Measurements from ENCODE around the gene DBNDD2.

GRCh38 chr20:45409521-45410272, 1.6 kb downstream of the DBNDD2 start:
- no peak for TF ChIP-seq POLR2A (IDR thresholded peaks at IDR 0.05; ENCODE audit: low read depth, low read length)
- TF ChIP-seq POLR2AphosphoS5 (IDR thresholded peaks at IDR 0.05; ENCODE audit: low read depth, low read length): no peak
- TF ChIP-seq TAF1 (IDR thresholded peaks at IDR 0.05; ENCODE audit: borderline replicate concordance, low read depth, low read length): no peak
